GM06990 (cell line): Measurements from ENCODE around the gene GNE.

Source experiments
- DNase-seq: peaks from one replicate; pipeline ENCODE4 v3.0.0-alpha.2; 2011; ENCODE audit not compliant: insufficient read length; ENCODE audit errors: extremely low read depth
- H3K27me3 ChIP-seq: replicated peaks from 2 replicates; pipeline ENCODE4 v1.6.0; 2011; ENCODE audit warnings: low read length; ENCODE audit not compliant: control insufficient read depth, insufficient read depth
- H3K36me3 ChIP-seq: 2 replicates; pipeline ENCODE4 v1.5.1; 2011; ENCODE audit warnings: low read length; ENCODE audit not compliant: control insufficient read depth, insufficient read depth
- H3K4me3 ChIP-seq: replicated peaks from 2 replicates; pipeline ENCODE4 v1.5.1; 2011; ENCODE audit warnings: low read depth, mild to moderate bottlenecking, control low read depth, low read length
- TF ChIP-seq, protein P1 (sequence below): IDR thresholded peaks from 2 replicates; pipeline ENCODE4 v1.5.1; 2011; ENCODE audit warnings: low read length, control low read depth, mild to moderate bottlenecking, inconsistent platforms; ENCODE audit not compliant: insufficient read depth, poor library complexity, severe bottlenecking

GNE gene

DNA sequence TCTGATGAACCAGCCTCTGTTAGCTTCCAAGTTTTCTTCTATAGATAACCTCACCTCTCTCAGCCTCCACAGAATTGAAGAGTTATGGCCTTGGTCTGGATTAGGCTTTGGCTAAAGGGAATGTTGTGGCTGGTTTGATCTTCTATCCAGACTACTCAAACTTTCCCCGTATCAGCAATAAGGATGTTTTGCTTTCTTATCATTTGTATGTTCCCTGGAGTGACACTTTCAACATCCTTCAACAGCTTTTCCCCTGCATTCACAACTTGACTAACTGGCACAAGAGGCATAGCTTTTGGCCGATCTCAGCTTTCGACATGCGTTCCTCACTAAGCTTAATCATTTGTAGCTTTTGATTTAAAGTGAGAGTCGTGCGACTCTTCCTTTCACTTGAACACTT lies 28.1 kb upstream of the GNE start:
- no peak for DNase-seq
- Histone ChIP-seq H3K4me3 (no peak overlapping the region), H3K36me3 (no peaks in the 10 kb centered on the region), H3K27me3 (no peaks in the 10 kb centered on the region)
- TF ChIP-seq, protein P1, sequence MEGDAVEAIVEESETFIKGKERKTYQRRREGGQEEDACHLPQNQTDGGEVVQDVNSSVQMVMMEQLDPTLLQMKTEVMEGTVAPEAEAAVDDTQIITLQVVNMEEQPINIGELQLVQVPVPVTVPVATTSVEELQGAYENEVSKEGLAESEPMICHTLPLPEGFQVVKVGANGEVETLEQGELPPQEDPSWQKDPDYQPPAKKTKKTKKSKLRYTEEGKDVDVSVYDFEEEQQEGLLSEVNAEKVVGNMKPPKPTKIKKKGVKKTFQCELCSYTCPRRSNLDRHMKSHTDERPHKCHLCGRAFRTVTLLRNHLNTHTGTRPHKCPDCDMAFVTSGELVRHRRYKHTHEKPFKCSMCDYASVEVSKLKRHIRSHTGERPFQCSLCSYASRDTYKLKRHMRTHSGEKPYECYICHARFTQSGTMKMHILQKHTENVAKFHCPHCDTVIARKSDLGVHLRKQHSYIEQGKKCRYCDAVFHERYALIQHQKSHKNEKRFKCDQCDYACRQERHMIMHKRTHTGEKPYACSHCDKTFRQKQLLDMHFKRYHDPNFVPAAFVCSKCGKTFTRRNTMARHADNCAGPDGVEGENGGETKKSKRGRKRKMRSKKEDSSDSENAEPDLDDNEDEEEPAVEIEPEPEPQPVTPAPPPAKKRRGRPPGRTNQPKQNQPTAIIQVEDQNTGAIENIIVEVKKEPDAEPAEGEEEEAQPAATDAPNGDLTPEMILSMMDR: no peak

DNA sequence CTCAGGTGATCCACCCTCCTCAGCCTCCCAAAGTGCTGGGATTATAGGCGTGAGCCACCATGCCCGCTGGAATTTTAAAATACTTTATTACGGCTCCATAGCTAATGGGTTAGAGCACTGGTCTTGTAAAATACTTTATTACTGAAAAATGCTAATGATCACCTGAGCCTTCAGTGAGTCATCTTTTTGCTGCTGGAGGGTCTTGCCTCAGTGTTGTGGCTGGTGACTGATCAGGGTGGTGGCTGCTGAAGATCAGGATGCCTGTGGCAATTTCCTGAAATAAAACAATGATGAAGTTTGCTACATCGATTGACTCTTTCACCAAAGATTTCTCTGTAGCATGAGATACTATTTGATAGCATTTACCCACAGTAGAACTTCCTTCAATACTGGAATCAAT lies 26.0 kb upstream of the GNE start:
- H3K4me3 ChIP-seq: no peak overlapping the region
- H3K27me3 ChIP-seq: no peaks in the 10 kb centered on the region
- TF ChIP-seq, protein P1: no peak
- no peaks in the 10 kb centered on the region for H3K36me3 ChIP-seq
- no peak for DNase-seq

DNA sequence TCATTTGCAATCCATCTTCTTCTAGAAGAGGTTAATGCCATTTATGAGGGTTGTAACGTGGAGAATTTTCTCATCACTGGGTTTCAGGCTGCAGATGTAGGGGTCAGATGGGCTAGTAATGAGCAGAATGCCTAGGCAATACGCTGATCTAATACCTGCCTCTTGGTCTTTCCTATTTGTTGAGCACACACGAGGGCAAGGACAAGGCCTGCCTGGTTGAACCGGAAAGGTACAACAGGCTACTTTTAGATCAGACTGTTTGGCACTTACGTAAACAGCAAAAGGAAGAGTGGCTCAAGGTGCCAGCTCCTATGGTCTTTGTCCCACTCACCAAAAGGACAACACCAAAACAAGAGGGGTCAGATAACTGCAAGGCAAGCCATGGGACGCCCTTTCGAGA lies 24.0 kb upstream of the GNE start:
- DNase-seq: no peak
- Histone ChIP-seq H3K36me3 (no peaks in the 10 kb centered on the region), H3K27me3 (no peaks in the 10 kb centered on the region), H3K4me3 (no peak overlapping the region)
- TF ChIP-seq, protein P1: no peak

DNA sequence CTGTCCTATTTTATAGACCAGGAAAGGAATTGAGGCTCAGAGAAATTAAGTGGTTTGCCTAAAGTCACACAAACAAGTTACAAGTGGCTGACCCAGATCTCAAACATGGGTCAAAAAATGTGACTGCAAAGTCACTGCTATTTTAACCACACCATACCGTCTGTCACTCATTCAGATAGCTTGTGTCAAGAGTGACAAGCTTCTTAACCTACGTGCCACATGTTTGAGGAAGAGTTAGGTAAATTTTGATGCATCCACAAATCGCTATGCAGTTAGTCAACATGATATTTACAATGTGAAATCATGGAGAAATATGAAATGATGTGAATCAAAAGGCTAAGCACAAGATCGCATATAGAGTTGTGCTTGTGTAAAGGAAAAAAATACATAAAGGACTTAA lies 22.7 kb upstream of the GNE start:
- Histone ChIP-seq H3K36me3 (no peaks in the 10 kb centered on the region), H3K27me3 (no peaks in the 10 kb centered on the region), H3K4me3 (no peak overlapping the region)
- DNase-seq: no peak
- TF ChIP-seq, protein P1: no peak

DNA sequence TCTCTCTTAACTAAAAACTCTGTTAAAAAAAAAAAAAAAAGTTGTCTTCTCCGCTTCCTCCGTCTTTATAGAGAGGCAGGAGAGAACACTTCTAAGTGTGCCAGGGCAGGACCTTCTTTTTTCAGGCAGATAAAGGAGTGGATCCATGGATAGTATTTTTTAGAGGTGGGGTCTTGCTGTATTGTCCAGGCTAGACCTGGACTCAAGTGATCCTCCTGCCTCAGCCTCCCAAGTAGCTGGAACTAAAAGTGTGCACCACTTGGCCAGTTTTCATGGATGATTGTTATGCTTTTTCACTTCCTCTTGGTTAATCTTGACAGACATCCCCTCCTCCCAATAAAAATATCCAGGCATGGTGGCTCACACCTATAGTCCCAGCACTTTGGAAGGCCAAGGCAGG lies 20.0 kb upstream of the GNE start:
- no peak for DNase-seq
- H3K4me3 ChIP-seq: no peak overlapping the region
- H3K27me3 ChIP-seq: no peaks in the 10 kb centered on the region
- H3K36me3 ChIP-seq: no peaks in the 10 kb centered on the region
- TF ChIP-seq, protein P1: no peak

DNA sequence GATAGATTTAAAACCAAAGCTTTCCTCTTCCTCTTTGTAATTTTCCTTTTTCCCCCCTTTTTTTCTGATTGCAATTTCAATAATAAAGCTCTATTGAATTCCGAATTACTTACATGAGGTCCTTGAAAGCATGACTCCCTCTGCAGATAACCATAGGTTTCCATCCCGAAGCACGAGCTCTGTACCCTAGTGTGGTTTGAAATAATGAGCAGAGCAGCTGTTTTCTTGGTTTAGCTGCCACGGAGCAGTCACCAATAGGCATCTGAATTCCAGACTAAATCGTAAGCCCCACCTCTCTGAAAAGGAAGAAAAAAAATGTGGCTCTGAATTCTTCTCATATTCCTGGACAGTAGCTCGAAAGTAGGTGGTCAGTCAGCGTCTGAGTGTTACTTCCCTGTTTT lies 18.5 kb upstream of the GNE start:
- Histone ChIP-seq H3K27me3 (no peaks in the 10 kb centered on the region), H3K36me3 (no peaks in the 10 kb centered on the region), H3K4me3 (no peak overlapping the region)
- TF ChIP-seq, protein P1: no peak
- no peak for DNase-seq
